Type B pancreatic cell (in vitro differentiated cells): ENCODE measurements around the gene VAPB. TPM values are rescaled to one million over a fixed set of nuclear protein-coding genes. Genes with fewer than 3 reads are reported as not detected.

Experiments
- DNase-seq: peaks from one replicate; pipeline ENCODE4 v3.0.0; 2021; ENCODE audit warnings: mixed read lengths; ENCODE audit not compliant: unreplicated experiment; ENCODE audit errors: extremely low spot score
- H3K27ac Mint-ChIP-seq: 2 replicates; pipeline ENCODE4 v1.8.0; 2021; ENCODE audit warnings: mild to moderate bottlenecking, mixed read lengths
- H3K27me3 Mint-ChIP-seq: 2 replicates; pipeline ENCODE4 v1.8.0; 2021; ENCODE audit warnings: mixed read lengths
- H3K36me3 Mint-ChIP-seq: 2 replicates; pipeline ENCODE4 v1.8.0; 2021; ENCODE audit warnings: mixed read lengths
- H3K4me1 Mint-ChIP-seq: one replicate; pipeline ENCODE4 v1.8.0; 2021; ENCODE audit warnings: mixed read lengths; ENCODE audit not compliant: unreplicated experiment
- H3K4me3 Mint-ChIP-seq: 2 replicates; pipeline ENCODE4 v1.8.0; 2021; ENCODE audit warnings: mild to moderate bottlenecking, mixed read lengths
- H3K9me3 Mint-ChIP-seq: 2 replicates; pipeline ENCODE4 v1.8.0; 2021; ENCODE audit warnings: mixed read lengths
- total RNA-seq: library from RNA; stranded (reverse); gene quantifications from 2 replicates; pipeline ENCODE4 v1.2.1, GENCODE V29; 2021; ENCODE audit warnings: low replicate concordance
- TF ChIP-seq, protein P1 (sequence below): fragments of 200-600 bp; sonication (generic); conservative IDR thresholded peaks from 2 replicates; pipeline ENCODE4 v1.5.0; 2021; ENCODE audit warnings: antibody characterized with exemption, mild to moderate bottlenecking

Gene VAPB
- total RNA-seq, 1 donor from 2014 or later = 58.9 TPM

- no peaks in the 10 kb centered on the region for H3K9me3 Mint-ChIP-seq
- TF ChIP-seq, protein P1, sequence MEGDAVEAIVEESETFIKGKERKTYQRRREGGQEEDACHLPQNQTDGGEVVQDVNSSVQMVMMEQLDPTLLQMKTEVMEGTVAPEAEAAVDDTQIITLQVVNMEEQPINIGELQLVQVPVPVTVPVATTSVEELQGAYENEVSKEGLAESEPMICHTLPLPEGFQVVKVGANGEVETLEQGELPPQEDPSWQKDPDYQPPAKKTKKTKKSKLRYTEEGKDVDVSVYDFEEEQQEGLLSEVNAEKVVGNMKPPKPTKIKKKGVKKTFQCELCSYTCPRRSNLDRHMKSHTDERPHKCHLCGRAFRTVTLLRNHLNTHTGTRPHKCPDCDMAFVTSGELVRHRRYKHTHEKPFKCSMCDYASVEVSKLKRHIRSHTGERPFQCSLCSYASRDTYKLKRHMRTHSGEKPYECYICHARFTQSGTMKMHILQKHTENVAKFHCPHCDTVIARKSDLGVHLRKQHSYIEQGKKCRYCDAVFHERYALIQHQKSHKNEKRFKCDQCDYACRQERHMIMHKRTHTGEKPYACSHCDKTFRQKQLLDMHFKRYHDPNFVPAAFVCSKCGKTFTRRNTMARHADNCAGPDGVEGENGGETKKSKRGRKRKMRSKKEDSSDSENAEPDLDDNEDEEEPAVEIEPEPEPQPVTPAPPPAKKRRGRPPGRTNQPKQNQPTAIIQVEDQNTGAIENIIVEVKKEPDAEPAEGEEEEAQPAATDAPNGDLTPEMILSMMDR = no peak
- H3K4me1 Mint-ChIP-seq = peaks cover 8% of the 10 kb centered on the region
- H3K36me3 Mint-ChIP-seq = no peaks in the 10 kb centered on the region
- no peak overlapping the region for H3K4me3 Mint-ChIP-seq
- no peaks in the 10 kb centered on the region for H3K27me3 Mint-ChIP-seq
- DNase-seq = peak; percentile 63
- H3K27ac Mint-ChIP-seq = no peak overlapping the region
These were observed 81.5 kb downstream of the VAPB start for GRCh38 chr20:58470336-58471192.

- DNase-seq = peak; percentile 69
- Mint-ChIP-seq H3K4me1 (peaks cover 8% of the 10 kb centered on the region), H3K27me3 (no peaks in the 10 kb centered on the region), H3K36me3 (no peaks in the 10 kb centered on the region), H3K27ac (no peak overlapping the region), H3K9me3 (peaks cover 2% of the 10 kb centered on the region), H3K4me3 (no peak overlapping the region)
- TF ChIP-seq, protein P1 = no peak
These were observed 82.5 kb downstream of the VAPB start for GRCh38 chr20:58471193-58472164.

GRCh38 chr20:58472273-58473018, 83.4 kb downstream of the VAPB start:
- DNase-seq = peak; percentile 55
- no peak overlapping the region for H3K27ac Mint-ChIP-seq
- H3K4me1 Mint-ChIP-seq = peaks cover 8% of the 10 kb centered on the region
- peaks cover 8% of the 10 kb centered on the region for H3K9me3 Mint-ChIP-seq
- no peaks in the 10 kb centered on the region for H3K36me3 Mint-ChIP-seq
- H3K27me3 Mint-ChIP-seq = no peaks in the 10 kb centered on the region
- H3K4me3 Mint-ChIP-seq = no peak overlapping the region
- TF ChIP-seq, protein P1 = no peak

DNA sequence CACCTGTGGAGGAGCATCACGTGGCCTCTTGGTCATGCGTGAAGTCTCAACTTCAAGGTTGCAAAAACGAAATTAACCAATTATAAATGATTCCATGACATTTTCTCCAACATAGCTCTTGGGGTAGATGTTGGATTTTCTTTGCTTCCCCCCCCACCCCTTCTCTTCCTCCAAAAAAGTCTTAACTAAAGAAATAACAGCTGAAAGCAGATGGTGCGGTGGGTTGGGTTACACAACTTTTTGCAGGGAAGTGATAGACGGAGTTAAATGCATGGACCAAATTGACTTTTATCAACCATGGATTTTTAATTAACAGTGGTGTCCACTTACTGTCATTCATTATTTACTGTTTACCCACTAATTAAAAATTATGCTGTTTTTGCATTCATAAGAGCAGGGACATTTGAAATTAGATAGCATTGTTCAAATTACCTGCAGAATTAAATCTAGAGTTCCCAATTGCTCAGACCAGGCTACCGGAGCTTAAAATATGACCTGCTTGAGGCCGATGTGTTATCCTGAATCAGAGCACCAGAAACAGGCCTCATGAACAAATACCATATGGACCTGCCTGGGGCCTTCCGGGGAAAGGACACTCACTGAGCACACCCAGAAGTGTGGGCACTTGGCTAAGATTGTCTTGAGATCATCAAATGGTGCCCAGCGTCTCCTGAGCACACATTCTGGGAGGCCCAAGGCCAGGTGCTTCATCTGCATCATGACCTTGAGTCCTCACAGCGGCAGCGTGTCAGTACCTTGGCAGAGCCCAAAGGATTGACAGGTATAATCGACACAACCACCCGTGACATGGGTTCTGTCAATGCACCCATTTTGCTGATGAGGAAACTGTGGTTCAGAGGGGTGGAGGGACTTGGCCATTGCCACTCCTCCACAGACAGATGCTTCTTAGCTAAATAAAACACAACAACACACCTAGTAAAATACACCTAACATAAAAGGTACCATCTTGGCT, 84.7 kb downstream of the VAPB start:
- TF ChIP-seq, protein P1 = no peak
- Mint-ChIP-seq H3K27me3 (no peaks in the 10 kb centered on the region), H3K27ac (no peak overlapping the region), H3K9me3 (peaks cover 16% of the 10 kb centered on the region), H3K4me3 (no peak overlapping the region), H3K4me1 (peaks cover 2% of the 10 kb centered on the region), H3K36me3 (no peaks in the 10 kb centered on the region)
- peak; percentile 37 for DNase-seq
